Fibroblast of villous mesenchyme (primary cell): ENCODE data around the gene ARHGEF38. TPM values are rescaled to one million over a fixed set of nuclear protein-coding genes. Genes with fewer than 3 reads are reported as not detected.
A peak's percentile ranks its signal among the peaks of the same experiment; 100 is the strongest.
"Not testable (repeated sequence)": the region's sequence is repeated elsewhere in the genome, so short reads cannot be mapped to it uniquely, and the experiment has no call there.

Source experiments
- DNase-seq: peaks from one replicate; pipeline ENCODE4 v3.0.0-alpha.2; 2010; ENCODE audit warnings: low read depth
- H3K4me3 ChIP-seq: 2 replicates; pipeline ENCODE4 v1.5.1; 2011; ENCODE audit warnings: low read depth, mild to moderate bottlenecking, low read length
- CTCF ChIP-seq: IDR thresholded peaks from 2 replicates; pipeline ENCODE4 v1.5.1; 2012; ENCODE audit warnings: low read depth, mild to moderate bottlenecking, low read length; ENCODE audit not compliant: insufficient read depth
- total RNA-seq: library from RNA; depleted of rRNA; stranded (reverse); fragments of >200 nt; gene quantifications from 2 replicates; pipeline ENCODE4 v1.2.3, GENCODE V29; 2012

The ARHGEF38 gene
- total RNA-seq, 1 donor = not detected

DNA sequence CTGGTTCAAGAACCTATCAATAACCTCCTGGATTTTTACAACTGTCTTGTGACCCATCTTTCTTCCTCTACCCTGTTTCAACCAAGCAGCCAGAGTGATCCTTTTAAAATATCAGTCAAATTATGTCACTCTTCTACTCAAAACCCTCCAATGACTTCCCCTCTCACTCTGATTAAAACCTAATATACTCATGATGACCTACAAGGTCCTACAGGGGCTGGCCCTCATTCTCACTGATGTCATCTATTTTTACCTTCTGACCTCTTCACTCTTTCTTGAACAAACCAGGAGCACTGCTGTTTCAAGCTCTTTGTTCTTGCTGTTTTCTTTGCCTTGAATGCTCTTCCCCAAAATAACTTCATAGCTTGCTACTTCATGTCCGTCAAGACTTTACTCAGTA is 48.5 kb downstream of the ARHGEF38 start:
- TF ChIP-seq CTCF = no peak
- no peak for DNase-seq
- no peak overlapping the region for H3K4me3 ChIP-seq

DNA sequence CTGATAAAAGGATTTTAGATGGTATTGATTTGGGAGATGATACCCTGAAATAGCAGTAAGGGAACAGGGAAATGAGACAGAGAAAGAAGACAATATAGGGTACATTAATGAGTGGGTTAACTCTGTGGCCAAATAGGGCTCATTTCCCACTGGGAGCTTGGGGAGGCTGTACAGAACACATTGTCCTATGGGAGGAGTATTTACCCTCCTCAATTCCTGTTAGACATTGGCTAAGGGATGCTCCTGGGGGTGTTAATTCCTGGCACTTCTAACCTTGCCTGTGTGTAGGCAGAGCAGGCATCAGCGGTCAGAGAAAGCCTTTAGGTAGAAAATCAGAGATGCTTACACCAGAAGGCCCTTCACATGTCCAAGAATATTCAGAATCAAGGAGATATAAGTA is 49.0 kb downstream of the ARHGEF38 start:
- no peak overlapping the region for H3K4me3 ChIP-seq
- DNase-seq = no peak
- TF ChIP-seq CTCF = no peak

DNA sequence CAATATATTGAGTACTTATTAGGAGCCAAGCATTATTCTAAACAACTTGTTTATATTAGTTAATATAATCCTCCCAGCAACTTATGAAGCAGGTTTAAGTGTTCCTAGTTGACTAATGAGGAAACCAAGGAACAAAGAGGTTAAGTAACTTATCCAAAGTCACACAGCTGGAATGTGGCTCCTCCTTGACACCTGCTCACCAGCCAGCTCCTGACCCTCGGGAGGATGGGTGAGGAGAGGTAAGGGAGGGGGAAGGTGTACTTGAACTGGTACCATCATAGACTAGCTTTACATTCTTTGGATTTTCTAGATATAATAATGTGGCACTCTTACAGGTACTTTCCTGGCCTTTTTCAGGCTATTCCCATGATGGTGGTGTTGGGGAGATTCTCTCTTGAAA is 50.7 kb downstream of the ARHGEF38 start:
- no peak overlapping the region for H3K4me3 ChIP-seq
- no peak for TF ChIP-seq CTCF
- no peak for DNase-seq

- no peak overlapping the region for H3K4me3 ChIP-seq
- peak; percentile 35 for DNase-seq
- TF ChIP-seq CTCF = no peak
These were observed 53.1 kb downstream of the ARHGEF38 start for GRCh38 chr4:105605493-105605892.

GRCh38 chr4:105607876-105608275 is 55.5 kb downstream of the ARHGEF38 start:
- H3K4me3 ChIP-seq = no peak overlapping the region
- no peak for DNase-seq
- TF ChIP-seq CTCF = no peak

DNA sequence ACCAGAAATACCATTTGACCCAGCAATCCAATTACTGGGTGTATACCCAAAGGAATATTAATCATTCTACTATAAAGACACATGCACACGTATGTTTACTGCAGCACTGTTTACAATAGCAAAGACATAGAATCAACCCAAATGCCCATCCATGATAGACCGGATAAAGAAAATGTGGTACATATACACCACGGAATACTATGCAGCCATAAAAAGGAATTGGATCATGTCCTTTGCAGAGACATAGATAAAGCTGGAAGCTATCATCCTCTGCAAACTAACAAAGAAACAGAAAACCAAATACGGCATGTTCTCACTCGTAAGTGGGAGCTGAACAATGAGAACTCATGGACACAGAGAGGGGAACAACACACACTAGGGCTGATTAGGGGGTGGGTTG is 57.4 kb downstream of the ARHGEF38 start:
- DNase-seq, H3K4me3 ChIP-seq: not testable (repeated sequence)

GRCh38 chr4:105613306-105613705 is 60.9 kb downstream of the ARHGEF38 start:
- peak; percentile 55 for DNase-seq
- H3K4me3 ChIP-seq = no peak overlapping the region
- no peak for TF ChIP-seq CTCF
